H9 (cell line): ENCODE measurements around the gene CHCHD1. TPM values are rescaled to one million over a fixed set of nuclear protein-coding genes. Genes with fewer than 3 reads are reported as not detected.
A peak's percentile ranks its signal among the peaks of the same experiment; 100 is the strongest.

Experiments
- DNase-seq: peaks from one replicate; pipeline ENCODE4 v3.0.0-alpha.2; 2017
- H2AFZ ChIP-seq: one replicate; pipeline ENCODE4 v1.6.1; 2013; ENCODE audit warnings: mild to moderate bottlenecking, low read length, control low read depth, moderate library complexity
- H2AK5ac ChIP-seq: 2 replicates; pipeline ENCODE4 v1.6.1; 2013; ENCODE audit warnings: low read length, control low read depth, mixed read lengths; ENCODE audit not compliant: insufficient read length
- H2BK120ac ChIP-seq: one replicate; pipeline ENCODE4 v1.6.1; 2013; ENCODE audit warnings: low read depth, mild to moderate bottlenecking, low read length, control low read depth, inconsistent platforms; ENCODE audit not compliant: poor library complexity, severe bottlenecking
- H2BK12ac ChIP-seq: 2 replicates; pipeline ENCODE4 v1.6.1; 2013; ENCODE audit warnings: low read length, control low read depth, mixed read lengths, low read depth; ENCODE audit not compliant: insufficient read length
- H2BK15ac ChIP-seq: 2 replicates; pipeline ENCODE4 v1.6.1; 2013; ENCODE audit warnings: low read depth, low read length, control low read depth
- H2BK20ac ChIP-seq: one replicate; pipeline ENCODE4 v1.6.1; 2013; ENCODE audit warnings: low read depth, mild to moderate bottlenecking, low read length, control low read depth, inconsistent platforms; ENCODE audit not compliant: poor library complexity, severe bottlenecking
- H2BK5ac ChIP-seq: 2 replicates; pipeline ENCODE4 v1.6.1; 2013; ENCODE audit warnings: low read length, control low read depth, mixed read lengths; ENCODE audit not compliant: insufficient read length
- H3K14ac ChIP-seq: 2 replicates; pipeline ENCODE4 v1.6.1; 2013; ENCODE audit warnings: low read length, control low read depth; ENCODE audit not compliant: insufficient read depth
- H3K18ac ChIP-seq: 2 replicates; pipeline ENCODE4 v1.6.1; 2013; ENCODE audit warnings: low read depth, mild to moderate bottlenecking, mixed read lengths, low read length, control low read depth; ENCODE audit not compliant: insufficient read length
- H3K23ac ChIP-seq: 2 replicates; pipeline ENCODE4 v1.6.1; 2013; ENCODE audit warnings: low read length, control low read depth, mixed read lengths, low read depth; ENCODE audit not compliant: insufficient read length
- H3K23me2 ChIP-seq: 2 replicates; pipeline ENCODE4 v1.6.1; 2013; ENCODE audit warnings: low read depth, mild to moderate bottlenecking, mixed read lengths, low read length, control low read depth; ENCODE audit not compliant: insufficient read length, poor library complexity, severe bottlenecking
- H3K27ac ChIP-seq: 2 replicates; pipeline ENCODE4 v1.5.1; 2013; ENCODE audit warnings: low read length, control low read depth, mixed read lengths, low read depth; ENCODE audit not compliant: insufficient read length
- H3K27me3 ChIP-seq: 2 replicates; pipeline ENCODE4 v1.6.1; 2013; ENCODE audit warnings: low read length, control low read depth, inconsistent platforms; ENCODE audit not compliant: insufficient read depth
- H3K4ac ChIP-seq: 2 replicates; pipeline ENCODE4 v1.6.1; 2013; ENCODE audit warnings: low read depth, mild to moderate bottlenecking, control low read depth, inconsistent platforms, low read length, moderate library complexity
- H3K4me1 ChIP-seq: 2 replicates; pipeline ENCODE4 v1.6.1; 2013; ENCODE audit warnings: low read length, control low read depth, inconsistent platforms; ENCODE audit not compliant: insufficient read depth
- H3K4me2 ChIP-seq: 2 replicates; pipeline ENCODE4 v1.6.1; 2013; ENCODE audit warnings: low read length, control low read depth, mixed read lengths; ENCODE audit not compliant: insufficient read length, insufficient read depth
- H3K56ac ChIP-seq: 2 replicates; pipeline ENCODE4 v1.6.1; 2013; ENCODE audit warnings: low read depth, mild to moderate bottlenecking, mixed read lengths, low read length, control low read depth; ENCODE audit not compliant: insufficient read length
- H3K79me1 ChIP-seq: 2 replicates; pipeline ENCODE4 v1.6.1; 2013; ENCODE audit warnings: low read depth, mild to moderate bottlenecking, moderate library complexity, low read length, control low read depth, inconsistent platforms; ENCODE audit not compliant: insufficient read depth, poor library complexity, severe bottlenecking
- H3K79me2 ChIP-seq: 2 replicates; pipeline ENCODE4 v1.6.1; 2013; ENCODE audit warnings: low read length, control low read depth, inconsistent platforms; ENCODE audit not compliant: insufficient read depth
- H3K9ac ChIP-seq: 2 replicates; pipeline ENCODE4 v1.6.1; 2013; ENCODE audit warnings: low read length, control low read depth, mixed read lengths; ENCODE audit not compliant: insufficient read length; ENCODE audit errors: extremely low read depth
- H3K9me3 ChIP-seq: one replicate; pipeline ENCODE4 v1.6.1; 2013; ENCODE audit warnings: low read depth, low read length, inconsistent platforms; ENCODE audit not compliant: control insufficient read depth
- H3T11ph ChIP-seq: one replicate; pipeline ENCODE4 v1.6.1; 2013; ENCODE audit warnings: mild to moderate bottlenecking, low read length, control low read depth, inconsistent platforms
- H4K20me1 ChIP-seq: one replicate; pipeline ENCODE4 v1.6.1; 2013; ENCODE audit not compliant: control insufficient read depth, insufficient read length, insufficient read depth
- H4K5ac ChIP-seq: 2 replicates; pipeline ENCODE4 v1.6.1; 2013; ENCODE audit warnings: low read depth, mild to moderate bottlenecking, mixed read lengths, low read length, control low read depth; ENCODE audit not compliant: insufficient read length
- H4K8ac ChIP-seq: replicated peaks from 2 replicates; pipeline ENCODE4 v1.6.1; 2013; ENCODE audit warnings: low read length, control low read depth, mixed read lengths, low read depth; ENCODE audit not compliant: insufficient read length
- H4K91ac ChIP-seq: 2 replicates; pipeline ENCODE4 v1.6.1; 2013; ENCODE audit warnings: low read depth, mild to moderate bottlenecking, moderate library complexity, mixed read lengths, low read length, control low read depth; ENCODE audit not compliant: insufficient read length
- H3K27ac Mint-ChIP-seq, 3 experiments: 2 replicates in 2 of 3; 3 replicates in 1 of 3; pipeline ENCODE4 v1.8.0; 2020 to 2021; ENCODE audit warnings: mixed read lengths in 3 of 3, mild to moderate bottlenecking in 1 of 3, moderate library complexity in 1 of 3
- H3K27me3 Mint-ChIP-seq: 2 replicates; pipeline ENCODE4 v1.8.0; 2021; ENCODE audit warnings: low read depth, mild to moderate bottlenecking, moderate library complexity, mixed read lengths
- H3K36me3 Mint-ChIP-seq, 3 experiments: 2 replicates in 2 of 3; 3 replicates in 1 of 3; pipeline ENCODE4 v1.8.0; 2020 to 2021; ENCODE audit warnings: low read depth in 3 of 3, mixed read lengths in 3 of 3; ENCODE audit not compliant: insufficient read depth in 1 of 3
- H3K4me1 Mint-ChIP-seq, 2 experiments: 2 replicates each; pipeline ENCODE4 v1.8.0; 2020; ENCODE audit warnings: mixed read lengths in 2 of 2
- H3K4me3 Mint-ChIP-seq, 2 experiments: 2 replicates in 1 of 2; 3 replicates in 1 of 2; pipeline ENCODE4 v1.8.0; 2020 to 2021; ENCODE audit warnings: mild to moderate bottlenecking in 2 of 2, mixed read lengths in 2 of 2, moderate library complexity in 1 of 2
- H3K9me3 Mint-ChIP-seq, 2 experiments: 2 replicates in 1 of 2; 3 replicates in 1 of 2; pipeline ENCODE4 v1.8.0; 2020; ENCODE audit warnings: mild to moderate bottlenecking in 2 of 2, mixed read lengths in 2 of 2, moderate library complexity in 1 of 2
- CTCF ChIP-seq: fragments of 200-600 bp; sonication (generic); conservative IDR thresholded peaks from 3 replicates; pipeline ENCODE4 v1.8.0; 2021; ENCODE audit warnings: antibody characterized with exemption, mild to moderate bottlenecking
- WGBS: extraction: QIAGEN DNeasy Blood & Tissue Kit; methylation state at CpG from one replicate; pipeline ENCODE4 v1.1.7; 2013; ENCODE audit warnings: missing lambda C conversion rate, low lambda C conversion rate, mixed read lengths; ENCODE audit not compliant: insufficient read length; ENCODE audit errors: extremely low coverage; 5-methylcytosine and 5-hydroxymethylcytosine counted together
- total RNA-seq: library from RNA; stranded (reverse); gene quantifications from 2 replicates; pipeline ENCODE4 v1.2.1, GENCODE V29; 2021

The CHCHD1 gene
- total RNA-seq, 1 experiment from 2014 or later = 45.9 TPM

- peak overlapping the region; percentile 8 for H2BK12ac ChIP-seq
- no peak overlapping the region for H2BK20ac ChIP-seq
- no peaks in the 10 kb centered on the region for H4K20me1 ChIP-seq
- H3K4me3 Mint-ChIP-seq = peak overlapping the region; percentile 98
- H3K36me3 Mint-ChIP-seq = peaks cover 0 to 17% (median 5%) of the 10 kb centered on the region in 3 experiments; a peak in 4 of 7 replicates
- peaks cover 3% of the 10 kb centered on the region; the same call in 1 of the 2 replicates for H3K4me1 ChIP-seq
- H3K9ac ChIP-seq = peak overlapping the region; percentile 96
- no peak overlapping the region for H3K23ac ChIP-seq
- H2BK5ac ChIP-seq = peak overlapping the region; percentile 64
- H2AK5ac ChIP-seq = peak overlapping the region; percentile 1
- no peak overlapping the region for H4K91ac ChIP-seq
- H3K4ac ChIP-seq = peak overlapping the region; percentile 93; the same call in 1 of the 2 replicates
- no peaks in the 10 kb centered on the region for H3K9me3 Mint-ChIP-seq
- no peaks in the 10 kb centered on the region for H3K9me3 ChIP-seq
- no peak for TF ChIP-seq CTCF
- H3K79me1 ChIP-seq = no peaks in the 10 kb centered on the region
- DNase-seq = no peak
- H3T11ph ChIP-seq = peak overlapping the region; percentile 98
- no peaks in the 10 kb centered on the region; the same call in 1 of the 2 replicates for H3K79me2 ChIP-seq
- H3K4me2 ChIP-seq = peak overlapping the region; percentile 84
- H3K56ac ChIP-seq = peak overlapping the region; percentile 55
- H3K4me1 Mint-ChIP-seq = peaks cover 28 to 36% of the 10 kb centered on the region in 2 experiments
- H3K27me3 ChIP-seq = no peaks in the 10 kb centered on the region
- H3K14ac ChIP-seq = peak overlapping the region; percentile 90; the same call in 1 of the 2 replicates
- peak overlapping the region; percentile 92 for H3K27ac ChIP-seq
- peak overlapping the region; percentile 83 for H4K5ac ChIP-seq
- H3K27ac Mint-ChIP-seq = peak overlapping the region; percentile 100
- H2AFZ ChIP-seq = no peak overlapping the region
- WGBS = no CpG with 5 or more reads among the region's 6 CpGs
- H4K8ac ChIP-seq = peak overlapping the region; percentile 97
- no peaks in the 10 kb centered on the region for H3K27me3 Mint-ChIP-seq
- H2BK120ac ChIP-seq = peak overlapping the region; percentile 99
- peak overlapping the region; percentile 92 for H3K18ac ChIP-seq
- peaks cover 14% of the 10 kb centered on the region for H3K23me2 ChIP-seq
- H2BK15ac ChIP-seq = no peak overlapping the region
Observed at GRCh38 chr10:73743327-73743904, 38.4 kb upstream of the CHCHD1 start.
